Sigmoid colon (tissue), 7 donors: ENCODE measurements around the gene VPS39. TPM values are rescaled to one million over a fixed set of nuclear protein-coding genes. Genes with fewer than 3 reads are reported as not detected.

ENCODE experiments used
- DNase-seq: peaks from one replicate; pipeline ENCODE4 v3.0.0-alpha.2; 2019
- H3K27ac ChIP-seq, 4 donors: fragments of 200-600 bp; sonication (generic); one replicate each; pipeline ENCODE4 v1.5.1; 2016 to 2019; ENCODE audit warnings: mild to moderate bottlenecking in 1 of 4
- H3K27me3 ChIP-seq, 3 donors: fragments of 200-600 bp; sonication (generic); one replicate each; pipeline ENCODE4 v1.5.1; 2019; ENCODE audit warnings: mild to moderate bottlenecking in 1 of 3
- H3K36me3 ChIP-seq, 4 donors: fragments of 200-600 bp; sonication (generic); one replicate each; pipeline ENCODE4 v1.5.1; 2016 to 2019
- H3K4me1 ChIP-seq, 4 donors: fragments of 200-600 bp; sonication (generic); one replicate each; pipeline ENCODE4 v1.5.1; 2017 to 2019
- H3K4me3 ChIP-seq, 4 donors: fragments of 200-600 bp; sonication (generic); one replicate each; pipeline ENCODE4 v1.5.1; 2017 to 2019; ENCODE audit warnings: mild to moderate bottlenecking in 2 of 4, moderate library complexity in 1 of 4
- H3K9me3 ChIP-seq, 4 donors: fragments of 200-600 bp in 3 of 4; sonication (generic) in 3 of 4; one replicate each; pipeline versions ENCODE4 v1.5.1 to v1.6.1; 2013 to 2019
- CTCF ChIP-seq, 4 experiments: fragments of 450-650 bp in 3 of 4; fragments of 200-600 bp in 1 of 4; IDR thresholded peaks; one replicate each; pipeline ENCODE4 v1.5.1; 2016 to 2019; ENCODE audit warnings: antibody characterized with exemption in 4 of 4, mild to moderate bottlenecking in 3 of 4, moderate library complexity in 2 of 4
- EP300 ChIP-seq, 4 donors: sonication (generic); formaldehyde crosslinking; IDR thresholded peaks; one replicate each; pipeline ENCODE4 v1.6.1; 2017; ENCODE audit warnings: antibody characterized with exemption in 4 of 4
- POLR2A ChIP-seq, 2 donors: fragments of 450-650 bp; IDR thresholded peaks; one replicate each; pipeline ENCODE4 v1.6.1; 2016; ENCODE audit warnings: antibody characterized with exemption in 2 of 2, mild to moderate bottlenecking in 2 of 2, moderate library complexity in 2 of 2
- POLR2AphosphoS5 ChIP-seq, 4 donors: sonication (generic); formaldehyde crosslinking; IDR thresholded peaks; one replicate each; pipeline ENCODE4 v1.6.1; 2017; ENCODE audit warnings: antibody characterized with exemption in 4 of 4
- WGBS, 2 donors: extraction: QIAGEN DNeasy Blood & Tissue Kit; methylation state at CpG; one replicate each; pipeline ENCODE4 v1.1.7; 2013; 5-methylcytosine and 5-hydroxymethylcytosine counted together
- intact Hi-C: fragments of 100-400 bp; cut with DNase I; formaldehyde crosslinking; loops from one replicate; pipeline ENCODE4 v1.15.1; 2023
- polyA plus RNA-seq, 3 donors: library from polyadenylated mRNA; stranded (reverse); fragments of 200-250 nt; gene quantifications; one replicate each; pipeline ENCODE4 v1.2.3, GENCODE V29; 2013
- total RNA-seq, 4 donors: library from RNA; depleted of rRNA; stranded (reverse); fragments of >200 nt; gene quantifications; one replicate each; pipeline ENCODE4 v1.1.0, GENCODE V29; 2016
- donor health status: healthy with polysubstance abuse.
- donor health status: Bipolar disorder and iron deficiency.
- donor health status: healthy.

Gene VPS39
- total and polyA plus RNA-seq, 7 donors = 16.2 to 186 (median 70.3) TPM

- H3K27me3 ChIP-seq = no peaks in the 10 kb centered on the region
- TF ChIP-seq CTCF (IDR thresholded peaks at IDR 0.05) (no peak), EP300 (IDR thresholded peaks at IDR 0.05) (no peak), POLR2A (IDR thresholded peaks at IDR 0.05) (no peak), POLR2AphosphoS5 (IDR thresholded peaks at IDR 0.05) (no peak)
- no peaks in the 10 kb centered on the region for H3K4me1 ChIP-seq
- WGBS, 2 donors = 96 to 97% methylated on average over 8 of the region's 8 CpGs
- no peak overlapping the region for H3K4me3 ChIP-seq
- intact Hi-C loops = no loop called here
- no peaks in the 10 kb centered on the region for H3K9me3 ChIP-seq
- H3K27ac ChIP-seq = no peak overlapping the region
- H3K36me3 ChIP-seq = peaks cover 24 to 39% (median 35%) of the 10 kb centered on the region in 4 donors
- no peak for DNase-seq
Measured at GRCh38 chr15:42157381-42157780, 50.7 kb downstream of the VPS39 start.

DNA sequence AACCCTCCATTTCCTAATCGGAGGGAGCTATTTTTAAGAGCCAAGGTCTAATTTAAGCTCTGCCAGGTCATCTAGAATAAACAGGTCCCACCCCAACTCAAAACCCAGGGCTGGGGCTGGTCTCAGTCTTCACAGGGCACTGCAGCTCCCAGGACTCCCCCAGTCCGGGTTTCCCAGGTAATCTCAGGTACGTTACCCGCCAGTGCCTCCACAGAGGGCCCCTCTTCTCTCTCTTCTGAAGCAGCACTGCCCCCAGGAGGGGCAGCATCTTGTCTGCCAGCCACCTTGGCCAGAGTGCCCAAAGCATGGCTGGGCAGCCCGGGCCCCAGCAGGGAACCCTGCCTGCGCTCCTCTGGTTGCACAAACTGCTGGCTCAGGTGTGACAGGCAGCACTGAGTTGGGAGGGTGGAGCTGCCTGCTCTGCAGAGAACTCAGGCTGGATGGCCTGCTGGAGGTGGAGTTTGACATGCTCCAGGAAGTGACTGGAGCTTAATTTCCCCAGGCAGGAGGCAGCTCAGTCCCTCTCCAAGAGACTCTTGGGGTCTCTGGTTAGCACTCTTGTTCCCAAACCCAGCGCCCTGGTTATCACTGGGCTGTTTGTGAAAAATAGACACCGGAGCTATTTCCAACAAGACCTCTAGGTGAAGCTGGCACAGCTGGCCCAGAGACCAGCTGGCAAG, 51.7 kb downstream of the VPS39 start, which contains the start of gene PLA2G4F:
TSS of gene PLA2G4F (minus strand) at position 394 of the 680 bp plus-strand sequence. CDS start at position 307, 87 bp downstream.
- intact Hi-C loops = no loop called here
- WGBS, 2 donors = 14 to 53% methylated on average over 8 of the region's 8 CpGs
- TF ChIP-seq CTCF (IDR thresholded peaks at IDR 0.05) (no peak), POLR2A (IDR thresholded peaks at IDR 0.05) (peak in 1 of 2 donors; percentile 50)
- H3K36me3 ChIP-seq = peaks cover 15 to 29% (median 26%) of the 10 kb centered on the region in 4 donors
- no peaks in the 10 kb centered on the region for H3K9me3 ChIP-seq
- H3K27ac ChIP-seq = no peak within 1 kb of the TSS
- H3K4me3 ChIP-seq = no peak within 1 kb of the TSS
- no peaks in the 10 kb centered on the region for H3K27me3 ChIP-seq
- no peak for DNase-seq
- H3K4me1 ChIP-seq = no peaks in the 10 kb centered on the region

- no peak for DNase-seq
- Histone ChIP-seq H3K36me3 (peaks cover 8 to 22% (median 19%) of the 10 kb centered on the region in 4 donors), H3K4me1 (no peaks in the 10 kb centered on the region), H3K9me3 (no peaks in the 10 kb centered on the region), H3K27ac (no peak overlapping the region), H3K27me3 (no peaks in the 10 kb centered on the region), H3K4me3 (no peak overlapping the region)
- 34 to 65% methylated on average over 27 of the region's 27 CpGs for WGBS, 2 donors
- intact Hi-C loops = no loop called here
- TF ChIP-seq CTCF (IDR thresholded peaks at IDR 0.05) = no peak
- no peak for TF ChIP-seq POLR2AphosphoS5 (IDR thresholded peaks at IDR 0.05)
- TF ChIP-seq POLR2A (IDR thresholded peaks at IDR 0.05) = no peak
- TF ChIP-seq EP300 (IDR thresholded peaks at IDR 0.05) = no peak
Measured at GRCh38 chr15:42155546-42156242, 52.4 kb downstream of the VPS39 start.

- intact Hi-C loops = no loop called here
- no peak for DNase-seq
- no peak overlapping the region for H3K27ac ChIP-seq
- no peaks in the 10 kb centered on the region for H3K4me1 ChIP-seq
- 95 to 96% methylated on average over 14 of the region's 14 CpGs for WGBS, 2 donors
- peaks cover 2 to 14% (median 11%) of the 10 kb centered on the region in 4 donors for H3K36me3 ChIP-seq
- H3K27me3 ChIP-seq = no peaks in the 10 kb centered on the region
- no peaks in the 10 kb centered on the region for H3K9me3 ChIP-seq
- no peak overlapping the region for H3K4me3 ChIP-seq
- TF ChIP-seq POLR2A (IDR thresholded peaks at IDR 0.05) (no peak), POLR2AphosphoS5 (IDR thresholded peaks at IDR 0.05) (no peak), EP300 (IDR thresholded peaks at IDR 0.05) (no peak), CTCF (IDR thresholded peaks at IDR 0.05) (no peak)
Measured at GRCh38 chr15:42154956-42155355, 53.1 kb downstream of the VPS39 start.
